ENCODE data around the gene ARHGAP26. TPM values are rescaled to one million over a fixed set of nuclear protein-coding genes. Genes with fewer than 3 reads are reported as not detected.

ARHGAP26 gene
- total RNA-seq, 3 donors from 2014 or later, result 9.1 to 11.7 (median 9.7) TPM

- H3K27me3 Mint-ChIP-seq (ENCODE audit: low read depth), result no peaks in the 10 kb centered on the region
- peaks cover 11% of the 10 kb centered on the region for H3K36me3 Mint-ChIP-seq (ENCODE audit: insufficient read depth)
- no peak overlapping the region for H3K4me3 Mint-ChIP-seq
- DNase-seq (no peak), ATAC-seq (no peak)
- H3K4me1 Mint-ChIP-seq (ENCODE audit: low read depth), result no peaks in the 10 kb centered on the region
- H3K9me3 Mint-ChIP-seq, result no peaks in the 10 kb centered on the region
Measured at GRCh38 chr5:143172739-143173138, 402.6 kb downstream of the ARHGAP26 start.

DNA sequence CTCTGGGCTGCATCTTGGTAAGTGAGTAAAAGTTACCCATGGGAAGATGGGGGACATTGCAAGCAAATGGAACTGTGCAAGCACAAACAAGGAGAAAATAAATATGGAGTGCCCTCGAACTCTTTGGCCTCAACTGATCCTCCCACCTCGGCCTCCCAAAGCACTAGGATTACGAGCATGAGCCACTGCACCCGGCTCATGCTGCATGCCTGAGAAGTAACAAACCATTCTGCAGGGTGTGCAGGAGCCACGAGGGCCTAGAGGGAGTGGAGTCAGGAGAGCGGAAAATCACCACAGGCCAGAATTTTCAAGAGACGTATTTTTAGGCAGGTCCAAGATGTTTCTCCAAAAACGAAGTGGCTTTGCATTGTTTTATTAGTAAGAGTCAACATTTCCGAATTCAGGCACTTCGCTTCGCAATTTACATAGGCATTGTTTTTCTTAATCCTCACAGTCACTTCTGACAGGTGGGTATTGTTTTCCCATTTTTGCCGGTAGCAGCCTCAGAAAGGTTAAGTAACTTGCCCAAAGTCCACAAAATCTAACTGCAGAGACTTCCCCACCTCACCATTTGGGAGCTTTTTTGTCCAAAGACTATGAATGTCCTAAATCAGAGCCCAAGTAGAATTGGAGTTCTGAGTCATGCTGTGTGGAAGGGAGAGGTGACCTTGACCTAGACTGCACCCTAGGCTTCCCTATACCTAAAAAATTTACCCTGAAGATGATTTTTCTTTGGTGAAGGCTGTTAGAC, 403.1 kb downstream of the ARHGAP26 start:
- Mint-ChIP-seq H3K27me3 (ENCODE audit: low read depth) (no peaks in the 10 kb centered on the region), H3K36me3 (ENCODE audit: insufficient read depth) (peaks cover 9% of the 10 kb centered on the region), H3K4me3 (no peak overlapping the region), H3K4me1 (ENCODE audit: low read depth) (no peaks in the 10 kb centered on the region), H3K9me3 (no peaks in the 10 kb centered on the region)
- no peak for ATAC-seq
- no peak for DNase-seq

GRCh38 chr5:143174714-143175398, 404.7 kb downstream of the ARHGAP26 start:
- Mint-ChIP-seq H3K4me3 (no peak overlapping the region), H3K27me3 (ENCODE audit: low read depth) (no peaks in the 10 kb centered on the region), H3K4me1 (ENCODE audit: low read depth) (no peaks in the 10 kb centered on the region), H3K36me3 (ENCODE audit: insufficient read depth) (peaks cover 14% of the 10 kb centered on the region), H3K9me3 (no peaks in the 10 kb centered on the region)
- DNase-seq (no peak), ATAC-seq (no peak)

- ATAC-seq (no peak), DNase-seq (no peak)
- no peaks in the 10 kb centered on the region for H3K27me3 Mint-ChIP-seq (ENCODE audit: low read depth)
- H3K4me3 Mint-ChIP-seq, result no peak overlapping the region
- peaks cover 18% of the 10 kb centered on the region for H3K36me3 Mint-ChIP-seq (ENCODE audit: insufficient read depth)
- H3K9me3 Mint-ChIP-seq, result no peaks in the 10 kb centered on the region
- peaks cover 4% of the 10 kb centered on the region for H3K4me1 Mint-ChIP-seq (ENCODE audit: low read depth)
Measured at GRCh38 chr5:143176048-143176447, 405.9 kb downstream of the ARHGAP26 start.

DNA sequence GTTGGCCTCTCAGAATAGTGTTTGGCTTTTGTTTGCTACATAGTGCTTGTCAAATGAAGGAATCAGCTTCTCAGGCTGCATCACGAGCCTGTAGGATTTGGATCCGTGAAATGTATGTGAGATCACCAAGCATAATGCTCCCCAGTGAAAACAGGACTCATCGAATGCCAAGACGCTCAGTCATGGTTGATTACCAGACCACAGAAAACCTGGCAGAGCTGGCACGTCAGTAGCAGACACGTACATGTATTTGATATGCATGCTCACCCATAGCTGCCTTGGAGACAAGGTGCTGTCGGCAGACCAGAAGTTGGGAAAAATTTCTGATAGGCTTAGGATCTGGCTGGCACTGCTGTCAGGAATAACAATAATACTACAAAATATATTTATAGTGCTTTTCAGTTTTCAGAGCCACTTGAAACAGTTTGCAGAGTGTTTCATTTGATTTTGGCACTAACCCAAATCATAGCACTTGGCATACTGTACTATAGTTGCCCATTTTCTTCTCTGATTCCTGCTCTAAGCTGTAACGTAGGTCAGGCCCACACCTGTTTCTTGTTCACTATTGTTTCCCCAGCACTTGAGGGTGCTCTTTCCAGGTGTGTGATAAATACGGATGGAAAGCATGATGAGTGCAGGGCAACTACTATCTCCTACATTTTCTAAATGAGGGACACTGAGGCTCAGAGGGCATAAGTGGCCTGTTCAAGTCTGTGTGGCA, 407.2 kb downstream of the ARHGAP26 start:
- DNase-seq (no peak), ATAC-seq (no peak)
- Mint-ChIP-seq H3K27me3 (ENCODE audit: low read depth) (no peaks in the 10 kb centered on the region), H3K9me3 (no peaks in the 10 kb centered on the region), H3K4me1 (ENCODE audit: low read depth) (peaks cover 13% of the 10 kb centered on the region), H3K36me3 (ENCODE audit: insufficient read depth) (peaks cover 26% of the 10 kb centered on the region), H3K4me3 (no peak overlapping the region)

DNA sequence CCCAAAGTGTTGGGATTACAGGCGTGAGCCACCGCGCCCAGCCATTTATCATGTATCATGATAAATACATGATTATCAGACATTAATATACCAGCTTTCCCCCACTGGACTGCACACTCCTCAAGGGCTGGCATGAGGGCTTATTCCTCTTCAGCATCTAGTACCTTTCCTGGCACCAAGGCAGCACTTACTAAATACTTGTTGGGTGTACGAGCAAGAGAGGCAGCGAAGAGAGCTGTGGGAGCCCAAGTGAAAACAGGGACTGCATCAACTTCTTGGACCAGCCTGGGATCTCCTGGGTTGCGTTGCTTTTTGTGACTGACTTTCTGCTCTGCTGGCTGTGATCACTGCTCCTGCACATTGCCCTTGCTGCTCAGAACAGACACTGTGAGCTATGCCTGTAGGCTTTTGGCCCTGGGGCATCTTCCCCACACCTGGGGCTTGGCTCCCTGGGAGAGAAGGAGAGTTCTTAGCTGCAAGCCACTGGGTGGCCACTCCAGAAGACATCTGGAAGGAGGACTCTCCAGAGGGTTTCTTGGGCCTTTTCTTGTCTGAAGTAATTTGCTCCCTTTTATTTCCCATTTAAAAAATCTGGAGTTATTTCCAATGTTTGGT, 409.1 kb downstream of the ARHGAP26 start:
- H3K36me3 Mint-ChIP-seq (ENCODE audit: insufficient read depth), result peaks cover 19% of the 10 kb centered on the region
- peaks cover 29% of the 10 kb centered on the region for H3K4me1 Mint-ChIP-seq (ENCODE audit: low read depth)
- DNase-seq (no peak), ATAC-seq (no peak)
- no peaks in the 10 kb centered on the region for H3K27me3 Mint-ChIP-seq (ENCODE audit: low read depth)
- no peaks in the 10 kb centered on the region for H3K9me3 Mint-ChIP-seq
- H3K4me3 Mint-ChIP-seq, result no peak overlapping the region

GRCh38 chr5:143180751-143181150, 410.6 kb downstream of the ARHGAP26 start:
- H3K4me1 Mint-ChIP-seq (ENCODE audit: low read depth), result peaks cover 34% of the 10 kb centered on the region
- no peak overlapping the region for H3K4me3 Mint-ChIP-seq
- no peaks in the 10 kb centered on the region for H3K9me3 Mint-ChIP-seq
- ATAC-seq (no peak), DNase-seq (no peak)
- peaks cover 17% of the 10 kb centered on the region for H3K36me3 Mint-ChIP-seq (ENCODE audit: insufficient read depth)
- no peaks in the 10 kb centered on the region for H3K27me3 Mint-ChIP-seq (ENCODE audit: low read depth)

DNA sequence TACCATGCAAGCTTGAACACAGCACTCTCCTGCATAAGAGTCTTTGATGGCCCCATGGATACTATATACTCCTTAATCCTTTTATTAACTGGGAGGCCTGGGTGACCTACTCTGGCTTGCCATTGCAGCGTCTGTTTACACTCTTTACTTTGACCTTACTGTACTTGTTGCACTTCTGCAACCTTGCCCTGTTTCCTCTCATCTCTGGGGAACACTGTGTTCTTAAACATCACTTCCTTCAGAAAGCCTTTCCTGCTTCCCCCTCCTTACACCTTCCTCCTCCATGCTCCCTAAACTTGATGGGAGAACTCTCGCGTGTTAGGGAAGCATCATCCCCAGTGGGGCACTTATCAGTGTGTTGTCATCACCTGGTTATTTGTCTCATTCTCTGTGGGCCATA, 411.0 kb downstream of the ARHGAP26 start:
- DNase-seq (no peak), ATAC-seq (no peak)
- Mint-ChIP-seq H3K9me3 (no peaks in the 10 kb centered on the region), H3K4me1 (ENCODE audit: low read depth) (peaks cover 34% of the 10 kb centered on the region), H3K27me3 (ENCODE audit: low read depth) (no peaks in the 10 kb centered on the region), H3K4me3 (no peak overlapping the region), H3K36me3 (ENCODE audit: insufficient read depth) (peaks cover 17% of the 10 kb centered on the region)

- Mint-ChIP-seq H3K27me3 (ENCODE audit: low read depth) (no peaks in the 10 kb centered on the region), H3K36me3 (ENCODE audit: insufficient read depth) (peaks cover 17% of the 10 kb centered on the region), H3K9me3 (no peaks in the 10 kb centered on the region), H3K4me1 (ENCODE audit: low read depth) (peaks cover 37% of the 10 kb centered on the region), H3K4me3 (no peak overlapping the region)
- no peak for ATAC-seq
- DNase-seq, result no peak
Measured at GRCh38 chr5:143182106-143182505, 411.9 kb downstream of the ARHGAP26 start.

- H3K27me3 Mint-ChIP-seq (ENCODE audit: low read depth), result no peaks in the 10 kb centered on the region
- peak overlapping the region; percentile 22 for H3K4me3 Mint-ChIP-seq
- DNase-seq (peak; percentile 34), ATAC-seq (peak; percentile 86 to 87)
- H3K9me3 Mint-ChIP-seq, result no peaks in the 10 kb centered on the region
- H3K4me1 Mint-ChIP-seq (ENCODE audit: low read depth), result peaks cover 41% of the 10 kb centered on the region
- H3K36me3 Mint-ChIP-seq (ENCODE audit: insufficient read depth), result peaks cover 17% of the 10 kb centered on the region
Measured at GRCh38 chr5:143182901-143183820, 413.0 kb downstream of the ARHGAP26 start.

- Mint-ChIP-seq H3K36me3 (ENCODE audit: insufficient read depth) (peaks cover 16% of the 10 kb centered on the region), H3K4me3 (no peak overlapping the region), H3K9me3 (peaks cover 4% of the 10 kb centered on the region), H3K27me3 (ENCODE audit: low read depth) (no peaks in the 10 kb centered on the region), H3K4me1 (ENCODE audit: low read depth) (peaks cover 46% of the 10 kb centered on the region)
- no peak for DNase-seq
- ATAC-seq, result no peak
Measured at GRCh38 chr5:143183989-143184388, 413.8 kb downstream of the ARHGAP26 start.

DNA sequence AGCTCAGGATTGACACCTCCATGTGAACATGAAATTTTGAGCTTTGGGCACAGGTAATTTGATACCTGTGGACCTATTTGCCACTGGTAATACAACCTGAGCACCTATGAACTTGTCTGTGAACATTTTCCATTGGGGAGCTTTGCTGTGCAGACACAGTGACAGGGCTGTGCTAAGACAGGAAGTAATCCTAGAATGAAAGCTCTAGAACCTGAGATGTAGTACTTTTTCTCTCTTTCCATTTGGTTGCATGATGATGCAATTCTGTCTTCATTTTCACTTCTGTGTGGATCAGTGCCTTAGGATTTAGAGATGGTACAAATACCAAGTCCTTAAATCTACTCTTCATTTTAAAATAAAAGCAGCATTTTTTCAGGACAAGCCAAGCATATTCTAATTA, 416.4 kb downstream of the ARHGAP26 start:
- H3K9me3 Mint-ChIP-seq, result peaks cover 10% of the 10 kb centered on the region
- H3K27me3 Mint-ChIP-seq (ENCODE audit: low read depth), result no peaks in the 10 kb centered on the region
- DNase-seq (no peak), ATAC-seq (no peak)
- no peak overlapping the region for H3K4me3 Mint-ChIP-seq
- peaks cover 12% of the 10 kb centered on the region for H3K36me3 Mint-ChIP-seq (ENCODE audit: insufficient read depth)
- peaks cover 39% of the 10 kb centered on the region for H3K4me1 Mint-ChIP-seq (ENCODE audit: low read depth)

GRCh38 chr5:143187495-143187894, 417.3 kb downstream of the ARHGAP26 start:
- no peak for ATAC-seq
- Mint-ChIP-seq H3K36me3 (ENCODE audit: insufficient read depth) (peaks cover 12% of the 10 kb centered on the region), H3K4me1 (ENCODE audit: low read depth) (peaks cover 32% of the 10 kb centered on the region), H3K27me3 (ENCODE audit: low read depth) (no peaks in the 10 kb centered on the region), H3K4me3 (no peak overlapping the region), H3K9me3 (peaks cover 10% of the 10 kb centered on the region)
- DNase-seq, result no peak
